Occipital lobe (tissue), 2 donors: ENCODE results near the gene ZNF695. TPM values are rescaled to one million over a fixed set of nuclear protein-coding genes. Genes with fewer than 3 reads are reported as not detected.
"Not testable (repeated sequence)": the region's sequence is repeated elsewhere in the genome, so short reads cannot be mapped to it uniquely, and the experiment has no call there.

Source experiments
- DNase-seq: peaks from one replicate; lab custom pipeline; 2025; lab: John Stamatoyannopoulos, UW
- total RNA-seq: library from RNA; depleted of rRNA; stranded (reverse); fragments of >200 nt; gene quantifications from one replicate; pipeline ENCODE4 v1.2.3, GENCODE V29; 2014

ZNF695 gene
- 8.6 TPM for total RNA-seq

DNA sequence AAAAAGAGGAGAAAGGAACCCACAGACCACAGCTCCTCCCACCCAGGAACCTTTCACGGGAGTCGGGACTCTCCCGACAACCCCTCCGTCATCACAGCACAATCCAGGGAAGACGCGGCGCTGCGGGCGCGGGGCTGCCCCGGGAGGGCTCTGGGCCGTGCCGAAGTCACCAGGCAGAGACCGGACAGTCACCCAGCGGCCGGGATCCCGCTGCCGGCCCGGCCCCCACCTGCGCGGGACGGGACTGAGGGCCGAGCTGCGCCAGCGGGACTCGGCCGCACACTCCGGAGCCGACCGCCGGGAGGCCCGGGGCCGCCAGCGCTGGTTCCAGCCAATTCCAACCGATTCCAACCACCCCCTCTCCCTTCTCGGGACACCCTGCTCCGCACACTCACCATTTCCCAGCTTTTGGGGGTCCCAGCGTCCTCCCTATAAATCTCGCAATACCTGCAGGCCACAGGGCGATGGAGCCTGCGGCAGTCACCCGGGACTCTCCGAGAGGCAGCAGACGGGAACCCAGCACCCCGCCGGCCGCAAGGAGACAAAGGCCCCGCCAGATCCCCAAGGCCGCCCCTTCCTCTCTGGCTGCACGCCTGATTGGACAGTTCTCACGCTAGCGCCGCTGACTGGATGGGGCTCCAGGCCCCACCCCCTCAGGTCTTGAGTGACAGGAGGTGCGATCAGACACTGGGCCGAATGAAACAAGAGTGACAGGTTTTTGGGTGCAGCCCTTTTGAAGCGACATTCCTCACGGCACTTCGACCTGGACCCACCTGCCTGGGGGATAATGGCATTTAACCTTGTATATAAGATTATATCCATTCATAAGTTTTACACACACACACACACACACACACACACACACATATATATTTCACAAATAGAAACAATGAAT, at the start of gene ZNF695:
ZNF695 (minus strand) TSS at position 547 of the 895 bp plus-strand sequence; CDS start at position 398, 149 bp downstream.
- peak; percentile 73 for DNase-seq

DNA sequence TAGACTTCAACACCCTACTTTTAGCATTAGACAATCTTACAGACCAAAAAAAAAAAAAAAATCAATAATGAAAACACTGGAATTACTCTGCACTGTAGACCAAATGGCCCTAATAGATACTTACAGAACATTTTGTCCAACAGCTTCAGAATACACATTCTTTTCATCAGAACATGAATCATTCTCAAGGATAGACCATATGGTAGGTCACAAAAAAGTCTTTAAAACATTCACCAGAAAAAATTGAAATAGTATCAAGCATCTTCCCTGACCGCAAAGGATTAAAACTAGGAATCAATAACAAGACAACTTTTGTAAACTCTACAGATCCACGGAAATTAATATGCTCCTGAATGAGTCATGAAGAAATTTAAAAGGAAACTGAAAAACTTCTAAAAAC, 48.2 kb upstream of the ZNF695 start:
- no peak for DNase-seq

DNA sequence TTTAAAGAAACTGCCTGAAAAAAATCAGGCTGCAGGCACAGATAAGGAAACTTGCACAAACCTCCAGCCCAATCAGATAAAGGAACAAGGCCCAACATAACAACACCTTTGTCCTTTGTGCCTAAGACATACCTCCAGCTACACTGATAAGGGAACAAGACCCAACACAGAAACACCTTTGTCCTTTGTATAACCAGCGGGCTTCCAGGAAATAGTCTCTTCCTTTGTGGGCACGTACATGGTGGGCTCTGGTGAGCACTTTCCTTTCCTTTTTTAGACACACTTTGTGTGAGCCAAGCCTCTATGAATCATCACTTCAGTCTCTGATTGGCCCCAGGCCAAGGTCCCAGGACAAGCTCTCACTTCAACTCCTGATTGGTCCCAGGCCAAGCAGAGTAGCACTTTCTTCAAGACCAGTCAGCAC, 47.1 kb upstream of the ZNF695 start:
- no peak for DNase-seq

DNA sequence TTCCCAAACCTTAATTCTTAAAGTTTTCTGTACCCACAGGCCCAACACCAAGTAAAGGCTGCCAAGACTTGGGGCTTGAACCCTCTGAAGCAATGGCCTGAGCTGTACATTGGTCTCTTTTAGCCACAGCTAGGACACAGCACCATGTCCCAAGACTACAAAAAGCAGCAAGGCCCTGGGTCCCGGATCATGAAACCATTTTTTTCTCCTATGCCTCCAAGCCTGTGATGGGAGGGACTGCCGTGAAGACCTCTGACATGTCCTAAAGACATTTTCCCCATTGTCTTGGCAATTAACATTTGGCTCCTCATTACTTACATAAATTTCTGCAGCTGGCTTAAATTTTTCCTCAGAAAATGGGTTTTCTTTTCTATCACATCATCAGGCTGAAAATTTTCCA, 39.8 kb upstream of the ZNF695 start:
- DNase-seq = no peak

DNA sequence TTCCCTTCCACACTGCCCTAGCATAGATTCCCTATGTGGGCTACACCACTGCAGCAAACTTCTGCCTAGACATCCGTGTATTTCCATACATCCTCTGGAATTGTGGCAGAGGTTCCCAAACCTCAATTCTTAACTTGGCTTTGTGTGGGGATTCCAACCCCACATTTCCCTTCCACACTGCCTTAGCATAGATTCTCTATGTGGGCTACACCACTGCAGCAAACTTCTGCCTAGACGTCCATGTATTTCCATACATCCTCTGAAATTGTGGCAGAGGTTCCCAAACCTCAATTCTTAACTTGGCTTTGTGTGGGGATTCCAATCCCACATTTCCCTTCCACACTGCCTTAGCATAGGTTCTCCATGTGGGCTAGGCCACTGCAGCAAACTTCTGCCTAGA, 39.4 kb upstream of the ZNF695 start:
- DNase-seq = no peak

DNA sequence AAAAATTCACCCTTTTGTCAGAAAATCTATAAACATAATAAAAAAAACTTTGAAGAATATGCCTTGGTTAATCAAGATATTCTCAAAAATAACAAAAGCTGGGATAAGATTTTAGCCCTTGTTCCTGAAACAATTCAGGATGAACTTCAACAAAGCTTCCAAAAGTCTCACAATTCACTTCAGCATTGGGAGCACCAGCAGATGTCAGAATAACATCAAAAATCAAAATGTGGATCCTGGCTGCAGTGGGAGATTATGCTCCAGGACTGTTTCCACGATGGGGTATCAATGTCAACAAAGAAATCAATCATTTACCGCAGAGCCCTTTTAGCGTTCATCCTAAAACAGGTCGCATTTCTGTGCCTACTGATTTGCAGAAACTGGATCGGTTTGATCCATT, 35.5 kb upstream of the ZNF695 start:
- DNase-seq = no peak

DNA sequence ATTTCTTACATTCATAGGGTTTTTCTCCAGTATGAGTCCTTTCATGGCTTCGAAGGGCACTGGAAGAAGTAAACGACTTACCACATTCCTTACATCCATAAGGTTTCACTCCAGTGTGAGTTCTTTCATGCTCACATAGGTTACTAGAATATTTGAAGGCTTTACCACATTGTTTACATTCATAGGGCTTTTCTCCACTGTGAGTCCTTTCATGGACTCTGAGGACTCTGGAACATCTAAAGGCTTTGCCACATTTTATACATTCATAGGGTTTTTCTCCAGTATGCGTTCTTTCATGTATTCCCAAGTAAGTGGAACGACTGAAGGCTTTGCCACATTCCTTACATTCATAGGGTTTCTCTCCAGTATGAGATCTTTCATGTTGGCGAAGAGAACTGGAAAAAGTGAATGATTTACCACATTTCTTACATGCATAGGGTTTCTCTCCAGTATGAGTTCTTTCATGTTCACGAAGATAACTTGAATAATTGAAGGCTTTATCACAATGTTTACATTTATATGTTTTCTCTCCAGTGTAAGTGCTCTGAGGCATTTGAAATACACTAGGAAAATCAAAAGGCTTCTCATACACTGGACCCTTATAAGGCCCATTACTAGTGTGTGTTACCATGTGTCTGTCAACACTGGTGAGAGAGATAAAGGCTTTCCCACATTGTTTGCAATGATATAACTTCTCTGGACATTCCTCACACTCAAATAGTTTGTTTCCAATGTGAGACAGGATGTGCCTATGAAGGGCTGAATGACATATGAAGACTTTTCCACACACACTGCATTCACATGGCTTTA, 29.9 kb upstream of the ZNF695 start:
- no peak for DNase-seq

DNA sequence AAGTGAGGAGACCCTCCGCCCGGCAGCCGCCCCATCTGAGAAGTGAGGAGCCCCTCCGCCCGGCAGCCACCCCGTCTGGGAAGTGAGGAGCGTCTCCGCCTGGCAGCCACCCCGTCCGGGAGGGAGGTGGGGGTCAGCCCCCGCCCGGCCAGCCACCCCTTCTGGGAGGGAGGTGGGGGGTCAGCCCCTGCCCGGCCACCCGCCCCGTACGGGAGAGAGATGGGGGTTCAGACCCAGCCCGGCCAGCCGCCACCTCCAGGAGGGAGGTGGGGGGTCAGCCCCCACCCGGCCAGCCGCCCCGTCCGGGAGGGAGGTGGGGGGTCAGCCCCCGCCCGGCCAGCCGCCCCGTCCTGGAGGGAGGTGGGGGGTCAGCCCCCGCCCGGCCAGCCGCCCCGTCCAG, 24.4 kb upstream of the ZNF695 start:
- DNase-seq = not testable (repeated sequence)

DNA sequence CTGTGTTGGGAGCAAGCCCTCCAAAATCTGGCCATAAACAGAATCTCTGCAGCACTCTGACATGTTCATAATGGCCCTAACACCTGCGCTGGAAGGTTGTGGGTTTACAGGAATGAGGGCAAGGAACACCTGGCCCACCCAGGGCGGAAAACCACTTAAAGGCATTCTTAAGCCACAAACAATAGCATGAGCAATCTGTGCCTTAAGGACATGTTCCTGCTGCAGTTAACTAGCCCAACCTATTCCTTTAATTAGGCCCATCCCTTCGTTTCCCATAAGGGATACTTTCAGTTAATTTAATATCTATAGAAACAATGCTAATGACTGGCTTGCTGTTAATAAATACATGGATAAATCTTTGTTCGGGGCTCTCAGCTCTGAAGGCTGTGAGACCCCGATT, 16.8 kb upstream of the ZNF695 start:
- not testable (repeated sequence) for DNase-seq

DNA sequence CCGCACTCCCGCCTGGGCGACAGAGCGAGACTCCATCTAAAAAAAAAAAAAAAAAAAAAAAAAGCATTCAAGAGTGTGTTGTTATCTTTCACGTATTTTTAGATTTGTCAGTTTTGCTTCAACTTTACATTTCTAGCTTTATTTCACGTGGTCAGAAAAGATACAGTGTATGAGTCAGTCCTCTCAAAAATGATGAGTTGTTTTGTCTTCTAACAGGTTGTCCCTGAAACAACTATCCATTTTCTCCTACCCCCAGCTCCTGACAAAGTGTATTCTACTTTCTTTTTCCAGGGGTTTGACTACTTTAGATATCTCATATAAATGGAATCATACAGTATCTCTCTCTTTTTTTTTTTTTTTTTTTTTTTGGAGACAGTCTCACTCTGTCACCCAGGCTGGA, 5.5 kb upstream of the ZNF695 start:
- no peak for DNase-seq

DNA sequence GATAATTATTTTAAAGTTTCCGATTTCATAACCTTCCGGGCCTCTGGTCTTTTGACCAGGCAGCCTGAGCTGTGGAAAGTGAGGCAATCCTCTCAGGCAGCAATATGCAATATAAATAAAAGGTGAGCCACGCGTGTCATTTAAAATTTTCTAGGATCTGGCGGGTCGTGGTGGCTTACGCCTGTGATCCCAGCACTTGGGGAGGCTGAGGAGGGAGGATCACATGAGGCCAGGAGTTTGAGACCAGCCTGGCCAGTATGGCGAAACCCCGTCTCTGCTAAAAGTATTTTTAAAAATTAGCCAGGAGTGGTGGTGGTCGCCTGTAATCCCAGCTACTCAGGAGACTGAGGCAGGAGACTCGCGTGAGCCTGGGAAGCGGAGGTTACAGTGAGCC, 546 bp upstream of the ZNF695 start:
- DNase-seq = no peak

DNA sequence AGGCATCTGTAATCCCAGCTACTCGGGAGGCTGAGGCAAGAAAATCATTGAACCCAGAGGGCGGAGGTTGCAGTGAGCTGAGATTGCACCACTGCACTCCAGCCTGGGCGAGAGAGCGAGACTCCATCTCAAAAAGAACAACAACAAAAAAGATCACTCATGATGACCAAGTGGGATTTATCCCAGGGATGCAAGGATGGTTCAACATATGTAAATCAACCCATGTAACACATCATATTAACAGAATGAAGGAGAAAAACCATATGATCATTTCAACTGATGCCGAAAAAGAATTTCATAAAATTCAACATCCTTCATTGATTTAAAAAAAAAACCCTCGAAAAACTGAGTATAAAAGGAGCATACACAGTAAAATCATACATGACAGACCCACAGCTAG, 3.8 kb downstream of the ZNF695 start:
- not testable (repeated sequence) for DNase-seq

DNA sequence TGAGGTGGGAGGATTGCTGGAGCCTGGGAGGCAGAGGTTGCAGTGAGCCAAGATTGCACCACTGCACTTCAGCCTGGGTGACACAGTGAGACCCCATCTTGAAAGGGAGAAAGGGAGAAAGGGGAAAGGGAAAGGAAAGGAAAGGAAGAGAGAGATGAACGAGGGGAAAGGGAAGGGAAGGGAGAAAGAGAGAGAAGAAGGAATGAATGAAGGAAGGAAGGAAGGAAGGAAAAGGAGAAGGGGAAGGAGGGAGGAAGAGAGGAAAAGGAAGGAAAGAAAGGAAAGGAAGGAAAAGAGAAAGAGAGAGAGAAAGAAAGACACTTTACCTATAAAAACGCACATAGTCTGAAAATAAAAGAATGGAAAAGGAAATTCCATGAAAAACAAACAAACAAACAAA, 18.0 kb downstream of the ZNF695 start:
- no peak for DNase-seq

DNA sequence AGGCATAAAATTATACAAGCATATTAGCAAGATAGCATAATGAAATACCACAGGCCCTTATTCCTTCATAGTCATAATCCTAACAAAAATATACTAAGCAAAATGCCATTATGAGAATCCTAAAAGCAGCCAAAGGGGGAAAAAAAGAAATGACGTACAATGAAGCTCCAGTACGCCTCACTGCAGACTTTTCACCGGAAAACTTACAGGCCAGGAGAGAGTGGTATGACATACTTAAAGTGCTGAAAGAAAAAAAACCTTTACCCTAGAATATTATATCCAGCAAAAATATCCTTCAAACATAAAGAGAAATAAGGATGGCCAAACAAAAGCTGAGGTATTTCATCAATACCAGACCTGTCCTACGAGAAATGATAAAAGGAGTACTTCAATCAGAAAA, 19.5 kb downstream of the ZNF695 start:
- no peak for DNase-seq

DNA sequence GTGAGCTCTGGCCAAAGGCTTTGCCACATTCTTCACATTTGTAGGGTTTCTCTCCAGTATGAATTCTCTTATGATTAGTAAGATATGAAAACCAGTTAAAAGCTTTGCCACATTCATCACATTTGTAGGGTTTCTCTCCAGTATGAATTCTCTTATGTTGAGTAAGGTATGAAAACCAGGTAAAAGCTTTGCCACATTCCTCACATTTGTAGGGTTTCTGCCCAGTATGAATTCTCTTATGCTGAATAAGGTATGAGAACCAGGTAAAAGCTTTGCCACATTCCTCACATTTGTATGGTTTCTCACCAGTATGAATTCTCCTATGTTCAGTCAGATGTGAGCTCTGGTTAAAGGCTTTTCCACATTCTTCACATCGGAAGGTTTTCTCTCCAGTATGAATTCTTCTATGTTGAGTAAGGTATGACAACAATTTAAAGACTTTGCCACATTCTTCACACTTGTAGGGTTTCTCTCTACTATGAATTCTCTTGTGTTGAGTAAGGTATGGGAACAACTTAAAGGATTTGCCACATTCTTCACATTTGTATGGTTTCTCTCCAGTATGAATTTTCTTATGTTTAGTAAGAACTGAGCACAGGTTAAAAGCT, 20.7 kb downstream of the ZNF695 start:
- DNase-seq = no peak

DNA sequence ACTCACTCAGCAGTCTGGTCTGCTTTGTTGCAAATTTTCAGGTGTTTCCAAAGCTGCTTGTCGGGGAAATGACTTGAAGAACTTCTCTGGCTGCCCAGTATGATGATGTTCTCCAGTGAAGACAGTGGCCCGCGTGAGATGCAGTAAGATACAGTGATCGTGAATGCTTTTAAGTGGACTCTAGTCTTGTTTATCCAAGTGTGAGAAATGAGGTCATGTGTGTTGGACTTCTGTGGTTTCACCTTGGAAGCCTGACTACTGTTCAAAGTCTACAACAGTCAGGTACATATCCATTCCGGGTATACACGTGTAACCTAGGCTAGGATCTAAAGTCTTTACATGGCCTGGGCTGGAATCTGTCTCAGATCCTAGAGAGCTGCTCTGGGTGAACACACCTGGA, 29.1 kb downstream of the ZNF695 start:
- no peak for DNase-seq

DNA sequence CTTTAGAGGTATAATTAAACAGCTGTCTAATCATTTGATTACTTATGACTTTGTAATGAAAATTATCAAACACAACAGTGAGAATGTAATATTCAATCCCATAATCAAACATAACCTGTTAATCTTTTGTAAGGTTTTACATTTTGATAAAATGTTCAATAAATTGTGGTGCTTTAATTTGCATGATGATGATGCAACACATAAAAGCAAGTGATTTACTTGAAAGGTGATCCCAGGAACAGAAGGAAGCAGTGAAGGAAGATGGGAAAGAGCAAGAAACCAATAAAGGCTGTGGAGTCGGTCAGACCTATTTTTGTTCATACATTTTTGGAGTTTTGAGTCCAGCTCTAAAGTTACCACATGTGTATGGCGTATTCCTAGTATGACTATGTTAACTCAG, 29.6 kb downstream of the ZNF695 start:
- no peak for DNase-seq

DNA sequence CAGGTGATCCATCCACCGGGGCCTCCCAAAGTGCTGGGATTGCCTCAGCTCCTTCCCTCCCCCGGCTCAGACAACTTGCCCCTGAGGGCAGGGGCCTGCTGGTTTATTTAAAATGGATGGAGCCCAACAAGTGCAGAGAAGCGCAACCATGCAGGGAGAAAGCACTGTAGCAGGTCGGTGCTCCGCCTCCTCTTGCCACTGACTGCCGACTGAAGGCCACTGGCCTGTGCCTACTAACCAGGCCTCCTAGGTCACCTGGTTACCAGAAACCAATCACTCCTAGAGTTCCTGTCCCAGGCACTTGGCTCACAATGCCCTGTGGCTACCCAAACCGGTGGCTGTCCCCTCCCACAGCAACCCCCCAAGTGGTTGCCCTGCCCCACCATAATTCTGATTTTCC, 35.9 kb downstream of the ZNF695 start:
- no peak for DNase-seq

DNA sequence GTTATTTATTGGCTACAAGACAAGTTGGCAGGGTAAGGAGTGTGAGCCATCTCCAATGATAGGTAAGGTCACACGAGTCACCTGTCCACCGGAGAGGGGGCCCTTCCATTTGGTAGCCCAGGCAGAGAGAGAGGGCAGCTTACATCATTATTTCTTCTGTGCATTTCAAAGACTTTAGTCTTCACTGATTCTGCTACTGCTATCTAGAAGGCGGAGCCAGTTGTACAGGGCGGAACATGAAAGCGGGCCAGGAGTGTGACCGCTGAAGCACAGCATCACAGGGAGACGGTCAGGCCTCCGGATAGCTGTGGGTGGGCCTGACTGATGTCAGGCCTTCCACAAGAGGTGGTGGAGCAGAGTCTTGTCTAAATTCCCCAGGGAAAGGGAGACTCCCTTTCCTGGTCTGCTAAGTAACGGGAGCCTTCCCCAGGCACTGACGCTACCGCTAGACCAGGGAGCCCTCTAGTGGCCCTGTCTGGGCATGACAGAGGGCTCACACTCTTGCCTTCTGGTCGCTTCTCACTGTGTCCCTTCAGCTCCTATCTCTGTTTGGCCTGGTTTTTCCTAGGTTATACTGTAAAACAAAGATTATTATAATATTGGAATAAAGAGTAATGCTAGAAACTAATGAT, 36.7 kb downstream of the ZNF695 start:
- peak; percentile 6 for DNase-seq

DNA sequence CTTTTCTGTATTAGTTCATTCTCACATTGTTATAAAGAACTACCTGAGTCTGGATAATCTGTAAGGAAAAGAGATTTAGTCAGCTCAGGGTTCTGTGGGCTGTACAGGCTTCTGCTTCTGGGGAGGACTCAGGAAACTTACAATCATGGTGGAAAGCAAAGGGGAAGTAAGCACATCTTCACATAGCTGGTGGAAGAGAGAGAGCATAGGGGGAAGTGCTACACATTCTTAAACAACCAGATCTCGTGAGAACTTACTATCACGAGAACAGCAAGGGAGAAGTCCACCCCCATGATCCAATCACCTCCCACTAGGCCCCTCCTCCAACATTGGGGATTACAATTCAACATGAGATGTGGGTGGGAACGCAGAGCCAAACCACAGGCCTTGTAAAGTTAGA, 38.2 kb downstream of the ZNF695 start:
- DNase-seq = no peak

DNA sequence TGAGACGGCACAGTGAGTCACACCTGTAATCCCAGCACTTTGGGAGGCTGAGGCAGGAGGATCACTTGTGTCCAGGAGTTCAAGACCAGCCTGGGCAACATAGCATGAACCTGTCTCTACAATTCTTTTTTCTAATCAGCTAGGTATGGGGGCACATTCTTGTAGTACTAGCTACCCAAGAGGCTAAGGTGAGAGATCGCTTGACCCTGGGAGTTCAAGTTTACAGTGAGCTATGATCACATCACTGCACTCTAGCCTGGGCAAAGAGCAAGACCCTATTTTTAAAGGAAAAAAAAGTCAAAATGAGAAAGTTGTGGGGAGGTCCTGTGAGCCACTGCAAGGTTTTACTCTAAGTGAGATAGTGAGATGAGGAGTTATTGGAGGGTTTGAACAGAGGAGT, 41.4 kb downstream of the ZNF695 start:
- DNase-seq = no peak
